ENCODE data around the gene ADRA2B. TPM values are rescaled to one million over a fixed set of nuclear protein-coding genes. Genes with fewer than 3 reads are reported as not detected.

The ADRA2B gene
- total and polyA plus RNA-seq, 2 donors (not counting 3 experiments of a cell fraction or from before 2014, with no cell fraction given) = not detected

DNA sequence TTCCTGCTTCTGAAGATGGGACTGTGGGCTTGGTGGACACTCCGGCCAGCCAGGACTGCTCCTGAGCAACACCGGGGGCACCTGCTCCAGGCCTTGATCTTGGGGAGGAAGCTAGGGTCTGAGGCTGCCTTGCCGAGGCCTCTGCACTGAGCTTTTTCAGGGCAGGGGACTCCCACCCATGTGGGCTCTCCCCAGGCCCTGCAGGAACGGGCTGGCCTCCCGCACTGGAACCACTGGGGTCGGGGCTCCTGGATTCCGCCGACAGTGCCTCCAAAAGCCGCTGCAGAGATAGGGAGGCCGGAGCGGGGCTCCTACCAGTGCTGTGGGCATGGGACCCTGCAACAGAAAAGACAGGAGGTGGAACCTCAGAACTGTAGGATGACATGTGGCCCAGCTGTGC, 7.6 kb upstream of the ADRA2B start:
- Histone ChIP-seq H4K20me1 (replicated peaks; ENCODE audit: control insufficient read depth, extremely low read depth, insufficient read depth, low read length) (no peaks in the 10 kb centered on the region), H3K27me3 (ENCODE audit: control insufficient read depth in 2 of 2, insufficient read depth in 2 of 2, low read length in 2 of 2) (peaks cover 2 to 3% of the 10 kb centered on the region in 2 experiments), H3K9ac (replicated peaks; ENCODE audit: extremely low read depth, insufficient read depth, low read length) (no peak overlapping the region), H2AFZ (ENCODE audit: low read depth, low read length) (no peak overlapping the region), H3K4me3 (replicated peaks in 1 of 3; ENCODE audit: insufficient read depth in 1 of 3, low read depth in 1 of 3, low read length in 3 of 3) (no peak overlapping the region), H3K79me2 (ENCODE audit: control insufficient read depth, insufficient read depth, low read length) (no peaks in the 10 kb centered on the region), H3K36me3 (ENCODE audit: control insufficient read depth in 2 of 2, extremely low read depth in 1 of 2, insufficient read depth in 2 of 2, low read length in 2 of 2) (no peaks in the 10 kb centered on the region), H3K27ac (ENCODE audit: insufficient read depth, low read depth, low read length) (no peak overlapping the region), H3K4me1 (ENCODE audit: control insufficient read depth, extremely low read depth, insufficient read depth, low read length) (no peaks in the 10 kb centered on the region), H3K9me3 (replicated peaks; ENCODE audit: control insufficient read depth, insufficient read depth, low read length) (no peaks in the 10 kb centered on the region), H3K4me2 (ENCODE audit: insufficient read depth, low read length) (no peak overlapping the region), H3K9me1 (replicated peaks; ENCODE audit: control insufficient read depth, extremely low read depth, insufficient read depth, low read length) (no peaks in the 10 kb centered on the region)
- DNase-seq (ENCODE audit: low read depth, low spot score) (no peak), FAIRE-seq (no peak)
- ChIA-PET CTCF (no interaction called here), POLR2A (no interaction called here)
- dilution Hi-C loops (cut with MboI; ENCODE audit: extremely low pct_ligation_motif_present, low sequenced_read_pairs) (no loop called here), intact Hi-C loops (cut with micrococcal nuclease) (no loop called here)
- BruUV-seq (replicated peaks) = no TSS peak
- TF ChIP-seq POLR2AphosphoS5 (IDR thresholded peaks at IDR 0.05; ENCODE audit: insufficient read depth, low read depth, low read length) (no peak), FOS (IDR thresholded peaks at IDR 0.05; ENCODE audit: borderline replicate concordance, insufficient read depth, low read length) (no peak), POLR2A (IDR thresholded peaks at IDR 0.05; ENCODE audit: low read depth, low read length) (no peak), CTCF (IDR thresholded peaks at IDR 0.05; ENCODE audit: extremely low read depth in 1 of 2, insufficient read depth in 1 of 2, low read depth in 1 of 2, low read length in 2 of 2) (no peak), GATA2 (IDR thresholded peaks at IDR 0.05; ENCODE audit: insufficient read depth, insufficient read length, low read depth, low read length) (no peak), JUN (IDR thresholded peaks at IDR 0.05; ENCODE audit: borderline replicate concordance, insufficient read depth, insufficient read length, low read depth) (no peak), EZH2 (IDR thresholded peaks at IDR 0.05; ENCODE audit: borderline replicate concordance, low read depth, low read length, severe bottlenecking) (no peak), MYC (IDR thresholded peaks at IDR 0.05; ENCODE audit: low read depth, low read length) (no peak)
- TF ChIP-seq, protein P1, sequence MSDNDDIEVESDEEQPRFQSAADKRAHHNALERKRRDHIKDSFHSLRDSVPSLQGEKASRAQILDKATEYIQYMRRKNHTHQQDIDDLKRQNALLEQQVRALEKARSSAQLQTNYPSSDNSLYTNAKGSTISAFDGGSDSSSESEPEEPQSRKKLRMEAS (IDR thresholded peaks at IDR 0.05; ENCODE audit: insufficient read depth, insufficient read length) = no peak

All from endothelial cell of umbilical vein (primary cell).